ENCODE data around the gene RPLP2. TPM values are rescaled to one million over a fixed set of nuclear protein-coding genes. Genes with fewer than 3 reads are reported as not detected.

The RPLP2 gene
- total RNA-seq, 4 donors from 2014 or later, result 555 to 1,150 (median 858) TPM

GRCh38 chr11:831118-831864 lies 21.5 kb downstream of the RPLP2 start:
- DNase-seq (ENCODE audit: low spot score), result no peak
- no peak for ATAC-seq (ENCODE audit: low FRiP score)
- TF ChIP-seq CTCF (IDR thresholded peaks at IDR 0.05), result no peak

GRCh38 chr11:831961-832528 lies 22.3 kb downstream of the RPLP2 start:
- ATAC-seq (ENCODE audit: low FRiP score), result no peak
- DNase-seq (ENCODE audit: low spot score), result no peak
- TF ChIP-seq CTCF (IDR thresholded peaks at IDR 0.05), result no peak

- no peak for TF ChIP-seq CTCF (IDR thresholded peaks at IDR 0.05)
- ATAC-seq (ENCODE audit: low FRiP score), result peak; percentile 19
These were observed 22.9 kb downstream of the RPLP2 start, which contains the start of gene CD151 for GRCh38 chr11:832529-833113. Gene CD151, plus strand, starts transcription at chr11:832952. Its CDS starts 3,118 bp downstream, at chr11:836070.

GRCh38 chr11:833114-833791 lies 23.5 kb downstream of the RPLP2 start:
- TF ChIP-seq CTCF (IDR thresholded peaks at IDR 0.05), result no peak
- DNase-seq (ENCODE audit: low spot score) (no peak), ATAC-seq (ENCODE audit: low FRiP score) (peak; percentile 5)

More at GRCh38 chr11:832529-833113, 22.9 kb downstream of the RPLP2 start, which contains the start of gene CD151:
- no peak for DNase-seq (ENCODE audit: low spot score)

- no peak for TF ChIP-seq CTCF (IDR thresholded peaks at IDR 0.05)
- no peak for ATAC-seq (ENCODE audit: low FRiP score)
These were observed 24.1 kb downstream of the RPLP2 start for GRCh38 chr11:833849-834311.

GRCh38 chr11:834371-835316 lies 24.9 kb downstream of the RPLP2 start:
- no peak for TF ChIP-seq CTCF (IDR thresholded peaks at IDR 0.05)
- ATAC-seq (ENCODE audit: low FRiP score) (peak; percentile 63), DNase-seq (ENCODE audit: low spot score) (no peak)

More at GRCh38 chr11:833849-834311, 24.1 kb downstream of the RPLP2 start:
- DNase-seq (ENCODE audit: low spot score), result no peak

Data from omental fat pad (tissue), 4 donors.